SK-N-SH treated with all-trans-retinoic acid at 6 μM for 48 hours (cell line): Measurements from ENCODE around the gene MTF2.

Experiments
- ATAC-seq: fragments of 200-7000 bp; cut with Tn5 transposase; 3 replicates; pipeline ENCODE4 v1.9.1; 2020; ENCODE audit warnings: mild to moderate bottlenecking, moderate library complexity
- ARNTL ChIP-seq: fragments of 450-650 bp; formaldehyde crosslinking; IDR thresholded peaks from 2 replicates; pipeline ENCODE4 v1.5.0; 2020; ENCODE audit warnings: low read depth, mild to moderate bottlenecking, moderate library complexity, borderline replicate concordance
- CREB5 ChIP-seq: fragments of 250-450 bp; sonication (Bioruptor Pico); IDR thresholded peaks from 2 replicates; pipeline ENCODE4 v1.5.1; 2020; ENCODE audit warnings: low read depth, mild to moderate bottlenecking, moderate library complexity
- CSDC2 ChIP-seq: fragments of 250-450 bp; sonication (Bioruptor Pico); IDR thresholded peaks from 2 replicates; pipeline ENCODE4 v1.5.0; 2020; ENCODE audit warnings: mild to moderate bottlenecking, moderate library complexity
- CSRNP3 ChIP-seq: fragments of 250-450 bp; sonication (Bioruptor Pico); IDR thresholded peaks from 2 replicates; pipeline ENCODE4 v1.5.1; 2021; ENCODE audit warnings: mild to moderate bottlenecking, moderate library complexity
- ESRRG ChIP-seq: fragments of 250-450 bp; sonication (Bioruptor Pico); IDR thresholded peaks from 2 replicates; pipeline ENCODE4 v1.6.1; 2021; ENCODE audit warnings: mild to moderate bottlenecking
- GLIS3 ChIP-seq: fragments of 250-450 bp; sonication (Bioruptor Pico); IDR thresholded peaks from 2 replicates; pipeline ENCODE4 v1.5.0; 2020; ENCODE audit warnings: mild to moderate bottlenecking, moderate library complexity
- ISL1 ChIP-seq: fragments of 250-450 bp; sonication (Bioruptor Pico); IDR thresholded peaks from 2 replicates; pipeline ENCODE4 v2.1.2; 2022; ENCODE audit warnings: mild to moderate bottlenecking, moderate library complexity
- OSR1 ChIP-seq: fragments of 250-450 bp; sonication (Bioruptor Pico); IDR thresholded peaks from 2 replicates; pipeline ENCODE4 v1.8.0; 2022; ENCODE audit warnings: moderate library complexity, mild to moderate bottlenecking, inconsistent platforms
- PATZ1 ChIP-seq: fragments of 250-450 bp; sonication (Bioruptor Pico); IDR thresholded peaks from 2 replicates; pipeline ENCODE4 v1.8.0; 2020; ENCODE audit warnings: mild to moderate bottlenecking, moderate library complexity, borderline replicate concordance
- POU6F1 ChIP-seq: fragments of 250-450 bp; sonication (Bioruptor Pico); IDR thresholded peaks from 2 replicates; pipeline ENCODE4 v1.8.0; 2021; ENCODE audit warnings: low read depth, mild to moderate bottlenecking, moderate library complexity, borderline replicate concordance
- PPARA ChIP-seq: fragments of 250-450 bp; sonication (Bioruptor Pico); IDR thresholded peaks from 2 replicates; pipeline ENCODE4 v1.5.0; 2020; ENCODE audit warnings: mild to moderate bottlenecking, borderline replicate concordance
- RARB ChIP-seq: fragments of 250-450 bp; sonication (Bioruptor Pico); IDR thresholded peaks from 2 replicates; pipeline ENCODE4 v1.8.0; 2021; ENCODE audit warnings: mild to moderate bottlenecking, moderate library complexity
- SNAI2 ChIP-seq: fragments of 250-450 bp; sonication (Bioruptor Pico); IDR thresholded peaks from 2 replicates; pipeline ENCODE4 v1.5.0; 2020; ENCODE audit warnings: mild to moderate bottlenecking, moderate library complexity
- TCF4 ChIP-seq: fragments of 250-450 bp; sonication (Bioruptor Pico); IDR thresholded peaks from 2 replicates; pipeline ENCODE4 v1.8.0; 2021; ENCODE audit warnings: mild to moderate bottlenecking, moderate library complexity, borderline replicate concordance
- TOX ChIP-seq: fragments of 250-450 bp; sonication (Bioruptor Pico); IDR thresholded peaks from 2 replicates; pipeline ENCODE4 v1.8.0; 2021; ENCODE audit warnings: mild to moderate bottlenecking, moderate library complexity, borderline replicate concordance
- TSHZ2 ChIP-seq: fragments of 250-450 bp; sonication (Bioruptor Pico); IDR thresholded peaks from 2 replicates; pipeline ENCODE4 v1.5.0; 2020; ENCODE audit warnings: mild to moderate bottlenecking, moderate library complexity
- ZC3H10 ChIP-seq: fragments of 250-450 bp; sonication (Bioruptor Pico); IDR thresholded peaks from 2 replicates; pipeline ENCODE4 v1.5.1; 2021; ENCODE audit warnings: mild to moderate bottlenecking, moderate library complexity
- ZFP3 ChIP-seq: fragments of 250-450 bp; sonication (Bioruptor Pico); IDR thresholded peaks from 2 replicates; pipeline ENCODE4 v1.5.0; 2020; ENCODE audit warnings: mild to moderate bottlenecking, moderate library complexity
- ZFP30 ChIP-seq: fragments of 450-650 bp; formaldehyde crosslinking; IDR thresholded peaks from 2 replicates; pipeline ENCODE4 v1.5.0; 2022; ENCODE audit warnings: mild to moderate bottlenecking, moderate library complexity
- ZNF565 ChIP-seq: fragments of 450-650 bp; formaldehyde crosslinking; conservative IDR thresholded peaks from 2 replicates; pipeline ENCODE4 v1.5.0; 2020; ENCODE audit warnings: low read depth, mild to moderate bottlenecking, moderate library complexity
- ZNF70 ChIP-seq: fragments of 450-650 bp; formaldehyde crosslinking; IDR thresholded peaks from 2 replicates; pipeline ENCODE4 v1.5.0; 2020; ENCODE audit warnings: mild to moderate bottlenecking, moderate library complexity
- ZNF8 ChIP-seq: fragments of 450-650 bp; formaldehyde crosslinking; IDR thresholded peaks from 2 replicates; pipeline ENCODE4 v1.5.0; 2020; ENCODE audit warnings: mild to moderate bottlenecking, moderate library complexity

MTF2 gene

GRCh38 chr1:93150729-93151128 lies 71.6 kb downstream of the MTF2 start:
- TF ChIP-seq GLIS3 (CRISPR knock-in tag) (no peak), ZFP3 (CRISPR knock-in tag) (no peak), TSHZ2 (no peak), ZFP30 (no peak), ARNTL (CRISPR knock-in tag) (no peak), ZNF565 (CRISPR knock-in tag) (no peak), POU6F1 (CRISPR knock-in tag) (no peak)
- no peak for ATAC-seq

DNA sequence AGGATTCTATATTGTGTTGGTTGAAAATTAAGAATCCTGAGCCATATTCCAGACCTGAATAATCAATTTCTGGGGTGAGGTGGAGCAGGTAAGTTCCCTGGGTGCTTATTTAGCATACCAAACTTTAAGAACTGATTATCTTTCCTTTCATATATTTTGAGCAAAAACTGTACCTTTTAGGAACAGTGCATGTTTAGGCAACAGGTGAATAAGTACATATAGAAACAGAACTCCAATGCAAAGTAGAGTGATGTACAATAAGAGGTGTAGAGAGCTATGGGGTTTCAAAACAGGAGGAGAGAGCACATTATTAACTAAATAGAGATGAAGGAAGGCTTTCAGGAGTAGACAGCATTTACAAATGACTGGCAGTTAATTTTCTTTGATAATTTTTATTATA lies 72.4 kb downstream of the MTF2 start:
- TF ChIP-seq OSR1 (no peak), GLIS3 (CRISPR knock-in tag) (no peak), POU6F1 (CRISPR knock-in tag) (no peak), PATZ1 (CRISPR knock-in tag) (no peak), RARB (CRISPR knock-in tag) (no peak), ZFP3 (CRISPR knock-in tag) (no peak), ZC3H10 (CRISPR knock-in tag) (no peak), ESRRG (CRISPR knock-in tag) (no peak), CSRNP3 (CRISPR knock-in tag) (no peak), PPARA (CRISPR knock-in tag) (no peak), ZNF565 (CRISPR knock-in tag) (no peak)
- TF ChIP-seq, all 23 proteins: peak for 0

DNA sequence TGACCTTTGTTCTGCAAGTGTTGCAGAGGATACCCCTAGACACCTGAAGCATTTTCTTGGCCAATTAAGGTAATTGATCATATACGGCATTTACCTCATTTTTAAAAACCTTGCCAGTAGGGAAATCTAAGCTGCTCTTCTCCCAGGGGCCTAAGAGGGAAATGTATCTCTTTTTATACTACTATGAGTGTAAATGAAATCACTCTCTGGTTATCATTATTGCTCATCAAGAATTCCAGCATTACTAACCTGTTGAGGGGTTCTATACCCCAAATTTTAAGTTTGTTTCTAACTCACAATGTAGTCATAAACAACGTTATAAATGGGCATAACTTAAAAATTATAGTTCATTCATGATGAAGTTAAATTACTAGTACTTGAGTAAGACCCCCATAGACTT lies 73.8 kb downstream of the MTF2 start:
- ATAC-seq: no peak
- TF ChIP-seq ZC3H10 (CRISPR knock-in tag) (no peak), ISL1 (CRISPR knock-in tag) (no peak), RARB (CRISPR knock-in tag) (no peak), CSDC2 (CRISPR knock-in tag) (no peak), TOX (CRISPR knock-in tag) (no peak), PPARA (CRISPR knock-in tag) (no peak), POU6F1 (CRISPR knock-in tag) (no peak), SNAI2 (CRISPR knock-in tag) (no peak), GLIS3 (CRISPR knock-in tag) (no peak), TSHZ2 (no peak), ZFP30 (no peak), CREB5 (CRISPR knock-in tag) (no peak), TCF4 (CRISPR knock-in tag) (no peak), OSR1 (no peak), ARNTL (CRISPR knock-in tag) (no peak), ZNF8 (no peak), ZFP3 (CRISPR knock-in tag) (no peak), ZNF70 (CRISPR knock-in tag) (no peak)

More for the DNA sequence above, 72.4 kb downstream of the MTF2 start:
- ATAC-seq: no peak
